HAP-1 (cell line): ENCODE measurements around the gene KCNQ1.

Experiments used
- DNase-seq, 2 experiments: peaks; one replicate each; pipeline ENCODE4 v3.0.0-alpha.2; 2016 to 2020; ENCODE audit warnings: low spot score in 2 of 2
- H3K27me3 ChIP-seq: fragments of 250-450 bp; sonication (Bioruptor Pico); 2 replicates; pipeline ENCODE4 v1.5.1; 2020; ENCODE audit warnings: low read depth, mild to moderate bottlenecking, moderate library complexity
- H3K36me3 ChIP-seq: fragments of 250-450 bp; sonication (Bioruptor Pico); replicated peaks from 2 replicates; pipeline ENCODE4 v1.5.1; 2020; ENCODE audit warnings: mild to moderate bottlenecking
- H3K4me1 ChIP-seq: fragments of 250-450 bp; sonication (Bioruptor Pico); 2 replicates; pipeline ENCODE4 v1.5.1; 2020; ENCODE audit warnings: mild to moderate bottlenecking
- H3K4me3 ChIP-seq: fragments of 250-450 bp; sonication (Bioruptor Pico); 2 replicates; pipeline ENCODE4 v1.5.1; 2020; ENCODE audit warnings: mild to moderate bottlenecking, moderate library complexity
- H3K9me3 ChIP-seq: fragments of 250-450 bp; sonication (Bioruptor Pico); 2 replicates; pipeline ENCODE4 v1.5.1; 2020; ENCODE audit warnings: mild to moderate bottlenecking, moderate library complexity
- in situ Hi-C: fragments of 300-500 bp; cut with MboI; formaldehyde crosslinking; loops from 3 replicates; pipeline ENCODE4 v1.14.3; 2020; ENCODE audit warnings: low sequenced_read_pairs, inconsistent platforms, mixed read lengths

Gene KCNQ1

GRCh38 chr11:2864901-2865300 lies 420.1 kb downstream of the KCNQ1 start:
- Histone ChIP-seq H3K36me3 (no peaks in the 10 kb centered on the region), H3K4me3 (no peak overlapping the region), H3K9me3 (no peaks in the 10 kb centered on the region), H3K27me3 (no peaks in the 10 kb centered on the region), H3K4me1 (peaks cover 14% of the 10 kb centered on the region)
- DNase-seq, result no peak
- in situ Hi-C loops, result no loop called here

GRCh38 chr11:2865922-2866577 lies 421.2 kb downstream of the KCNQ1 start:
- no peak for DNase-seq
- H3K4me1 ChIP-seq, result peaks cover 14% of the 10 kb centered on the region
- no peaks in the 10 kb centered on the region for H3K27me3 ChIP-seq
- in situ Hi-C loops, result no loop called here
- H3K4me3 ChIP-seq, result no peak overlapping the region
- H3K36me3 ChIP-seq, result no peaks in the 10 kb centered on the region
- no peaks in the 10 kb centered on the region for H3K9me3 ChIP-seq

- in situ Hi-C loops, result no loop called here
- no peak overlapping the region for H3K4me3 ChIP-seq
- H3K36me3 ChIP-seq, result no peaks in the 10 kb centered on the region
- H3K27me3 ChIP-seq, result no peaks in the 10 kb centered on the region
- peaks cover 14% of the 10 kb centered on the region for H3K4me1 ChIP-seq
- DNase-seq, result no peak
- no peaks in the 10 kb centered on the region for H3K9me3 ChIP-seq
Observed at GRCh38 chr11:2867142-2867541, 422.3 kb downstream of the KCNQ1 start.

- Histone ChIP-seq H3K9me3 (no peaks in the 10 kb centered on the region), H3K27me3 (no peaks in the 10 kb centered on the region), H3K36me3 (no peaks in the 10 kb centered on the region), H3K4me3 (no peak overlapping the region; the same call in none of the 2 replicates), H3K4me1 (peaks cover 14% of the 10 kb centered on the region)
- in situ Hi-C loops, result no loop called here
- DNase-seq, result peak; percentile 67 to 68
Observed at GRCh38 chr11:2867722-2868505, 423.1 kb downstream of the KCNQ1 start.

GRCh38 chr11:2868506-2869133 lies 423.8 kb downstream of the KCNQ1 start:
- Histone ChIP-seq H3K4me1 (peaks cover 14% of the 10 kb centered on the region), H3K27me3 (no peaks in the 10 kb centered on the region), H3K4me3 (no peak overlapping the region; the same call in none of the 2 replicates), H3K36me3 (no peaks in the 10 kb centered on the region), H3K9me3 (no peaks in the 10 kb centered on the region)
- in situ Hi-C loops, result no loop called here
- DNase-seq, result peak in 1 of 2 experiments; percentile 26

GRCh38 chr11:2869134-2869526 lies 424.3 kb downstream of the KCNQ1 start:
- Histone ChIP-seq H3K27me3 (no peaks in the 10 kb centered on the region), H3K4me3 (no peak overlapping the region), H3K36me3 (no peaks in the 10 kb centered on the region), H3K4me1 (peaks cover 14% of the 10 kb centered on the region), H3K9me3 (no peaks in the 10 kb centered on the region)
- DNase-seq, result no peak
- in situ Hi-C loops, result no loop called here

- in situ Hi-C loops, result no loop called here
- no peak for DNase-seq
Observed at GRCh38 chr11:2869561-2870427, 425.0 kb downstream of the KCNQ1 start.

GRCh38 chr11:2870460-2870859 lies 425.7 kb downstream of the KCNQ1 start:
- Histone ChIP-seq H3K9me3 (0 out of 2 replicates have a peak, but pooled peaks cover 3% of the 10 kb centered on the region), H3K4me1 (peaks cover 14% of the 10 kb centered on the region), H3K27me3 (no peaks in the 10 kb centered on the region), H3K4me3 (no peak overlapping the region), H3K36me3 (no peaks in the 10 kb centered on the region)
- in situ Hi-C loops, result no loop called here
- DNase-seq, result no peak

More at GRCh38 chr11:2869561-2870427, 425.0 kb downstream of the KCNQ1 start:
- no peaks in the 10 kb centered on the region for H3K36me3 ChIP-seq
- no peak overlapping the region for H3K4me3 ChIP-seq
- peaks cover 14% of the 10 kb centered on the region for H3K4me1 ChIP-seq
- no peaks in the 10 kb centered on the region for H3K27me3 ChIP-seq
- H3K9me3 ChIP-seq, result no peaks in the 10 kb centered on the region

- Histone ChIP-seq H3K4me1 (peaks cover 14% of the 10 kb centered on the region), H3K4me3 (no peak overlapping the region), H3K36me3 (no peaks in the 10 kb centered on the region), H3K27me3 (no peaks in the 10 kb centered on the region), H3K9me3 (0 out of 2 replicates have a peak, but pooled peaks cover 3% of the 10 kb centered on the region)
- in situ Hi-C loops, result no loop called here
- no peak for DNase-seq
Observed at GRCh38 chr11:2870969-2871680, 426.3 kb downstream of the KCNQ1 start.

- 0 out of 2 replicates have a peak, but pooled peaks cover 3% of the 10 kb centered on the region for H3K9me3 ChIP-seq
- H3K4me3 ChIP-seq, result no peak overlapping the region
- H3K27me3 ChIP-seq, result no peaks in the 10 kb centered on the region
- in situ Hi-C loops, result loop anchor here (25.0 kb wide), 1 partner anchor 688 kb away; no protein-coding TSS in a partner anchor
- H3K4me1 ChIP-seq, result no peaks in the 10 kb centered on the region
- DNase-seq, result no peak
- H3K36me3 ChIP-seq, result no peaks in the 10 kb centered on the region
Observed at GRCh38 chr11:2874963-2875362, 430.2 kb downstream of the KCNQ1 start.

- in situ Hi-C loops, result loop anchor here (25.0 kb wide), 1 partner anchor 690 kb away; no protein-coding TSS in a partner anchor
- Histone ChIP-seq H3K9me3 (0 out of 2 replicates have a peak, but pooled peaks cover 3% of the 10 kb centered on the region), H3K4me3 (no peak overlapping the region), H3K4me1 (no peaks in the 10 kb centered on the region), H3K27me3 (no peaks in the 10 kb centered on the region), H3K36me3 (no peaks in the 10 kb centered on the region)
- DNase-seq, result no peak
Observed at GRCh38 chr11:2877474-2877873, 432.7 kb downstream of the KCNQ1 start.

- Histone ChIP-seq H3K27me3 (no peaks in the 10 kb centered on the region), H3K4me3 (no peak overlapping the region), H3K36me3 (no peaks in the 10 kb centered on the region), H3K9me3 (0 out of 2 replicates have a peak, but pooled peaks cover 3% of the 10 kb centered on the region), H3K4me1 (no peaks in the 10 kb centered on the region)
- in situ Hi-C loops, result loop anchor here (25.0 kb wide), 1 partner anchor 691 kb away; no protein-coding TSS in a partner anchor
- DNase-seq, result no peak
Observed at GRCh38 chr11:2878782-2879181, 434.0 kb downstream of the KCNQ1 start.
